GM12865 (cell line): ENCODE measurements around the gene AKR7A2.
"Not testable (repeated sequence)": the region's sequence is repeated elsewhere in the genome, so short reads cannot be mapped to it uniquely, and the experiment has no call there.

ENCODE experiments used
- DNase-seq: peaks from one replicate; pipeline ENCODE4 v3.0.0; 2010; ENCODE audit warnings: low read depth
- H3K4me3 ChIP-seq: 2 replicates; pipeline ENCODE4 v1.5.1; 2011; ENCODE audit warnings: mild to moderate bottlenecking, low read depth, low read length, control low read depth
- CTCF ChIP-seq: IDR thresholded peaks from 2 replicates; pipeline ENCODE4 v1.5.1; 2011; ENCODE audit warnings: low read length, control low read depth, low read depth, inconsistent platforms; ENCODE audit not compliant: insufficient read depth; ENCODE audit errors: missing control alignments

The AKR7A2 gene

GRCh38 chr1:19272064-19272463 is 39.9 kb downstream of the AKR7A2 start:
- no peak for TF ChIP-seq CTCF
- H3K4me3 ChIP-seq: no peak overlapping the region
- DNase-seq: no peak

- H3K4me3 ChIP-seq, DNase-seq: not testable (repeated sequence)
These were observed 41.6 kb downstream of the AKR7A2 start for GRCh38 chr1:19270343-19270730.

- not testable (repeated sequence) for H3K4me3 ChIP-seq, DNase-seq
These were observed 42.3 kb downstream of the AKR7A2 start for GRCh38 chr1:19269427-19270342.

- H3K4me3 ChIP-seq: no peak overlapping the region
- no peak for TF ChIP-seq CTCF
- no peak for DNase-seq
These were observed 43.5 kb downstream of the AKR7A2 start for GRCh38 chr1:19268445-19268844.

- no peak for TF ChIP-seq CTCF
- H3K4me3 ChIP-seq: no peak overlapping the region
- DNase-seq: no peak
These were observed 49.2 kb downstream of the AKR7A2 start for GRCh38 chr1:19262744-19263143.

GRCh38 chr1:19262047-19262446 is 49.9 kb downstream of the AKR7A2 start:
- DNase-seq: no peak
- no peak for TF ChIP-seq CTCF
- no peak overlapping the region for H3K4me3 ChIP-seq

- no peak overlapping the region for H3K4me3 ChIP-seq
- no peak for DNase-seq
- no peak for TF ChIP-seq CTCF
These were observed 51.5 kb downstream of the AKR7A2 start for GRCh38 chr1:19260211-19261138.
